ENCODE data around the gene PARN. TPM values are rescaled to one million over a fixed set of nuclear protein-coding genes. Genes with fewer than 3 reads are reported as not detected.

Gene PARN
- total and polyA plus RNA-seq, 2 of the 8 experiments (the other 6 are each of a cell fraction or from before 2014, with no cell fraction given) = 24.5 to 44.6 TPM

- no peak for TF ChIP-seq JUN (IDR thresholded peaks at IDR 0.05; ENCODE audit: low read depth, low read length)
Measured at GRCh38 chr16:14447783-14448182, 182.3 kb downstream of the PARN start (continued).
